ENCODE measurements around the gene PRKN. TPM values are rescaled to one million over a fixed set of nuclear protein-coding genes. Genes with fewer than 3 reads are reported as not detected.
A peak's percentile ranks its signal among the peaks of the same experiment; 100 is the strongest.

The PRKN gene
- total and polyA plus RNA-seq, 2 donors (not counting 1 experiment from before 2014, with no cell fraction given), result 0.43 to 4.6 TPM

- H3K36me3 ChIP-seq (ENCODE audit: control insufficient read depth, insufficient read depth, low read length), result no peaks in the 10 kb centered on the region
- no peak overlapping the region for H3K9ac ChIP-seq (ENCODE audit: insufficient read depth, low read length)
- no peaks in the 10 kb centered on the region for H3K4me1 ChIP-seq (ENCODE audit: control insufficient read depth, extremely low read depth, insufficient read depth, low read length)
- no peak for DNase-seq (ENCODE audit: low read depth in 2 of 2)
- H3K4me3 ChIP-seq (replicated peaks in 1 of 4; ENCODE audit: control extremely low read depth in 1 of 4, insufficient read depth in 1 of 4, low read depth in 3 of 4, low read length in 4 of 4), result no peak overlapping the region
- H3K27ac ChIP-seq (ENCODE audit: insufficient read depth, low read length), result no peak overlapping the region
- no peaks in the 10 kb centered on the region for H3K9me3 ChIP-seq (ENCODE audit: control insufficient read depth, insufficient read depth, low read depth, low read length)
- TF ChIP-seq CTCF (conservative IDR thresholded peaks at IDR 0.05 in 1 of 2, IDR thresholded peaks at IDR 0.05 in 1 of 2; ENCODE audit: low read depth in 1 of 2, low read length in 2 of 2) (no peak), EZH2 (IDR thresholded peaks at IDR 0.05; ENCODE audit: low read length, missing control alignments) (no peak)
- H3K27me3 ChIP-seq (ENCODE audit: control insufficient read depth, insufficient read depth, low read length), result no peaks in the 10 kb centered on the region
- no peak overlapping the region for H3K4me2 ChIP-seq (ENCODE audit: extremely low read depth, insufficient read depth, low read length)
- H4K20me1 ChIP-seq (ENCODE audit: control insufficient read depth, extremely low read depth, insufficient read depth, low read length), result no peaks in the 10 kb centered on the region
- H3K79me2 ChIP-seq (ENCODE audit: control insufficient read depth, insufficient read depth, low read length), result no peaks in the 10 kb centered on the region
- H2AFZ ChIP-seq (ENCODE audit: low read length), result no peak overlapping the region
Measured at GRCh38 chr6:161840380-161840779, 887.2 kb downstream of the PRKN start.

GRCh38 chr6:161838306-161839035 is 889.1 kb downstream of the PRKN start:
- no peaks in the 10 kb centered on the region for H3K4me1 ChIP-seq (ENCODE audit: control insufficient read depth, extremely low read depth, insufficient read depth, low read length)

GRCh38 chr6:161837854-161838253 is 889.7 kb downstream of the PRKN start:
- H3K4me2 ChIP-seq (ENCODE audit: extremely low read depth, insufficient read depth, low read length), result no peak overlapping the region
- no peak overlapping the region for H2AFZ ChIP-seq (ENCODE audit: low read length)
- H3K27ac ChIP-seq (ENCODE audit: insufficient read depth, low read length), result no peak overlapping the region
- no peaks in the 10 kb centered on the region for H3K9me3 ChIP-seq (ENCODE audit: control insufficient read depth, insufficient read depth, low read depth, low read length)
- H3K4me3 ChIP-seq (replicated peaks in 1 of 4; ENCODE audit: control extremely low read depth in 1 of 4, insufficient read depth in 1 of 4, low read depth in 3 of 4, low read length in 4 of 4), result no peak overlapping the region
- DNase-seq (ENCODE audit: low read depth in 2 of 2), result peak; percentile 3 to 62
- H3K9ac ChIP-seq (ENCODE audit: insufficient read depth, low read length), result no peak overlapping the region
- H3K79me2 ChIP-seq (ENCODE audit: control insufficient read depth, insufficient read depth, low read length), result no peaks in the 10 kb centered on the region
- H3K36me3 ChIP-seq (ENCODE audit: control insufficient read depth, insufficient read depth, low read length), result no peaks in the 10 kb centered on the region
- H3K27me3 ChIP-seq (ENCODE audit: control insufficient read depth, insufficient read depth, low read length), result no peaks in the 10 kb centered on the region
- TF ChIP-seq CTCF (conservative IDR thresholded peaks at IDR 0.05 in 1 of 2, IDR thresholded peaks at IDR 0.05 in 1 of 2; ENCODE audit: low read depth in 1 of 2, low read length in 2 of 2) (no peak), EZH2 (IDR thresholded peaks at IDR 0.05; ENCODE audit: low read length, missing control alignments) (no peak)
- H3K4me1 ChIP-seq (ENCODE audit: control insufficient read depth, extremely low read depth, insufficient read depth, low read length), result no peaks in the 10 kb centered on the region
- H4K20me1 ChIP-seq (ENCODE audit: control insufficient read depth, extremely low read depth, insufficient read depth, low read length), result no peaks in the 10 kb centered on the region

More at GRCh38 chr6:161838306-161839035, 889.1 kb downstream of the PRKN start:
- Histone ChIP-seq H3K27ac (ENCODE audit: insufficient read depth, low read length) (no peak overlapping the region), H3K9ac (ENCODE audit: insufficient read depth, low read length) (no peak overlapping the region), H3K79me2 (ENCODE audit: control insufficient read depth, insufficient read depth, low read length) (no peaks in the 10 kb centered on the region), H3K36me3 (ENCODE audit: control insufficient read depth, insufficient read depth, low read length) (no peaks in the 10 kb centered on the region), H3K4me3 (replicated peaks in 1 of 4; ENCODE audit: control extremely low read depth in 1 of 4, insufficient read depth in 1 of 4, low read depth in 3 of 4, low read length in 4 of 4) (no peak overlapping the region), H2AFZ (ENCODE audit: low read length) (no peak overlapping the region), H3K27me3 (ENCODE audit: control insufficient read depth, insufficient read depth, low read length) (no peaks in the 10 kb centered on the region), H3K9me3 (ENCODE audit: control insufficient read depth, insufficient read depth, low read depth, low read length) (no peaks in the 10 kb centered on the region), H4K20me1 (ENCODE audit: control insufficient read depth, extremely low read depth, insufficient read depth, low read length) (no peaks in the 10 kb centered on the region), H3K4me2 (ENCODE audit: extremely low read depth, insufficient read depth, low read length) (no peak overlapping the region)
- TF ChIP-seq CTCF (conservative IDR thresholded peaks at IDR 0.05 in 1 of 2, IDR thresholded peaks at IDR 0.05 in 1 of 2; ENCODE audit: low read depth in 1 of 2, low read length in 2 of 2) (no peak), EZH2 (IDR thresholded peaks at IDR 0.05; ENCODE audit: low read length, missing control alignments) (no peak)
- DNase-seq (ENCODE audit: low read depth in 2 of 2), result no peak

Data from fibroblast of lung (primary cell).